Measurements from ENCODE around the gene SLC2A13.

SLC2A13 gene

GRCh38 chr12:39835517-39836489 lies 270.1 kb downstream of the SLC2A13 start:
- Histone ChIP-seq H3K27ac (ENCODE audit: insufficient read depth, low read length, poor library complexity, severe bottlenecking) (no peak overlapping the region), H3K36me3 (ENCODE audit: control insufficient read depth, insufficient read depth, low read length) (no peaks in the 10 kb centered on the region), H3K4me1 (ENCODE audit: control insufficient read depth, insufficient read depth, low read length, poor library complexity, severe bottlenecking) (no peaks in the 10 kb centered on the region), H3K4me3 (ENCODE audit: insufficient read depth, low read depth, low read length, poor library complexity, severe bottlenecking) (no peak overlapping the region), H3K9me3 (ENCODE audit: control insufficient read depth, low read length) (no peaks in the 10 kb centered on the region), H3K27me3 (replicated peaks; ENCODE audit: control insufficient read depth, insufficient read depth, low read length, poor library complexity, severe bottlenecking) (no peaks in the 10 kb centered on the region)
- DNase-seq = no peak

GRCh38 chr12:39831587-39832315 lies 274.1 kb downstream of the SLC2A13 start:
- H3K9me3 ChIP-seq (ENCODE audit: control insufficient read depth, low read length) = no peaks in the 10 kb centered on the region
- DNase-seq = no peak
- H3K36me3 ChIP-seq (ENCODE audit: control insufficient read depth, insufficient read depth, low read length) = no peaks in the 10 kb centered on the region
- no peak overlapping the region for H3K27ac ChIP-seq (ENCODE audit: insufficient read depth, low read length, poor library complexity, severe bottlenecking)
- no peaks in the 10 kb centered on the region for H3K4me1 ChIP-seq (ENCODE audit: control insufficient read depth, insufficient read depth, low read length, poor library complexity, severe bottlenecking)
- no peak overlapping the region for H3K4me3 ChIP-seq (ENCODE audit: insufficient read depth, low read depth, low read length, poor library complexity, severe bottlenecking)
- H3K27me3 ChIP-seq (replicated peaks; ENCODE audit: control insufficient read depth, insufficient read depth, low read length, poor library complexity, severe bottlenecking) = no peaks in the 10 kb centered on the region

- no peak for DNase-seq
- H3K36me3 ChIP-seq (ENCODE audit: control insufficient read depth, insufficient read depth, low read length) = no peaks in the 10 kb centered on the region
- H3K27ac ChIP-seq (ENCODE audit: insufficient read depth, low read length, poor library complexity, severe bottlenecking) = no peak overlapping the region
- no peaks in the 10 kb centered on the region for H3K9me3 ChIP-seq (ENCODE audit: control insufficient read depth, low read length)
- H3K4me1 ChIP-seq (ENCODE audit: control insufficient read depth, insufficient read depth, low read length, poor library complexity, severe bottlenecking) = no peaks in the 10 kb centered on the region
- H3K27me3 ChIP-seq (replicated peaks; ENCODE audit: control insufficient read depth, insufficient read depth, low read length, poor library complexity, severe bottlenecking) = no peaks in the 10 kb centered on the region
- no peak overlapping the region for H3K4me3 ChIP-seq (ENCODE audit: insufficient read depth, low read depth, low read length, poor library complexity, severe bottlenecking)
These were observed 274.9 kb downstream of the SLC2A13 start for GRCh38 chr12:39830852-39831520.

GRCh38 chr12:39830171-39830570 lies 275.7 kb downstream of the SLC2A13 start:
- H3K27me3 ChIP-seq (replicated peaks; ENCODE audit: control insufficient read depth, insufficient read depth, low read length, poor library complexity, severe bottlenecking) = no peaks in the 10 kb centered on the region
- H3K36me3 ChIP-seq (ENCODE audit: control insufficient read depth, insufficient read depth, low read length) = no peaks in the 10 kb centered on the region
- no peak overlapping the region for H3K4me3 ChIP-seq (ENCODE audit: insufficient read depth, low read depth, low read length, poor library complexity, severe bottlenecking)
- H3K4me1 ChIP-seq (ENCODE audit: control insufficient read depth, insufficient read depth, low read length, poor library complexity, severe bottlenecking) = no peaks in the 10 kb centered on the region
- H3K27ac ChIP-seq (ENCODE audit: insufficient read depth, low read length, poor library complexity, severe bottlenecking) = no peak overlapping the region
- H3K9me3 ChIP-seq (ENCODE audit: control insufficient read depth, low read length) = no peaks in the 10 kb centered on the region
- no peak for DNase-seq

GRCh38 chr12:39824505-39825212 lies 281.2 kb downstream of the SLC2A13 start:
- Histone ChIP-seq H3K9me3 (ENCODE audit: control insufficient read depth, low read length) (no peaks in the 10 kb centered on the region), H3K36me3 (ENCODE audit: control insufficient read depth, insufficient read depth, low read length) (no peaks in the 10 kb centered on the region)
- no peak for DNase-seq

GRCh38 chr12:39816671-39817185 lies 289.2 kb downstream of the SLC2A13 start:
- Histone ChIP-seq H3K36me3 (ENCODE audit: control insufficient read depth, insufficient read depth, low read length) (no peaks in the 10 kb centered on the region), H3K27me3 (replicated peaks; ENCODE audit: control insufficient read depth, insufficient read depth, low read length, poor library complexity, severe bottlenecking) (no peaks in the 10 kb centered on the region), H3K9me3 (ENCODE audit: control insufficient read depth, low read length) (no peaks in the 10 kb centered on the region), H3K4me3 (ENCODE audit: insufficient read depth, low read depth, low read length, poor library complexity, severe bottlenecking) (no peak overlapping the region), H3K4me1 (ENCODE audit: control insufficient read depth, insufficient read depth, low read length, poor library complexity, severe bottlenecking) (no peaks in the 10 kb centered on the region), H3K27ac (ENCODE audit: insufficient read depth, low read length, poor library complexity, severe bottlenecking) (no peak overlapping the region)
- no peak for DNase-seq

More at GRCh38 chr12:39824505-39825212, 281.2 kb downstream of the SLC2A13 start:
- Histone ChIP-seq H3K4me1 (ENCODE audit: control insufficient read depth, insufficient read depth, low read length, poor library complexity, severe bottlenecking) (no peaks in the 10 kb centered on the region), H3K27me3 (replicated peaks; ENCODE audit: control insufficient read depth, insufficient read depth, low read length, poor library complexity, severe bottlenecking) (no peaks in the 10 kb centered on the region), H3K4me3 (ENCODE audit: insufficient read depth, low read depth, low read length, poor library complexity, severe bottlenecking) (no peak overlapping the region), H3K27ac (ENCODE audit: insufficient read depth, low read length, poor library complexity, severe bottlenecking) (no peak overlapping the region)

GRCh38 chr12:39815746-39816145 lies 290.1 kb downstream of the SLC2A13 start:
- Histone ChIP-seq H3K9me3 (ENCODE audit: control insufficient read depth, low read length) (no peaks in the 10 kb centered on the region), H3K4me1 (ENCODE audit: control insufficient read depth, insufficient read depth, low read length, poor library complexity, severe bottlenecking) (no peaks in the 10 kb centered on the region), H3K4me3 (ENCODE audit: insufficient read depth, low read depth, low read length, poor library complexity, severe bottlenecking) (no peak overlapping the region), H3K27me3 (replicated peaks; ENCODE audit: control insufficient read depth, insufficient read depth, low read length, poor library complexity, severe bottlenecking) (no peaks in the 10 kb centered on the region), H3K36me3 (ENCODE audit: control insufficient read depth, insufficient read depth, low read length) (no peaks in the 10 kb centered on the region), H3K27ac (ENCODE audit: insufficient read depth, low read length, poor library complexity, severe bottlenecking) (no peak overlapping the region)
- no peak for DNase-seq

- H3K36me3 ChIP-seq (ENCODE audit: control insufficient read depth, insufficient read depth, low read length) = no peaks in the 10 kb centered on the region
- H3K27ac ChIP-seq (ENCODE audit: insufficient read depth, low read length, poor library complexity, severe bottlenecking) = no peak overlapping the region
- H3K27me3 ChIP-seq (replicated peaks; ENCODE audit: control insufficient read depth, insufficient read depth, low read length, poor library complexity, severe bottlenecking) = no peaks in the 10 kb centered on the region
- no peaks in the 10 kb centered on the region for H3K9me3 ChIP-seq (ENCODE audit: control insufficient read depth, low read length)
- DNase-seq = no peak
- H3K4me3 ChIP-seq (ENCODE audit: insufficient read depth, low read depth, low read length, poor library complexity, severe bottlenecking) = no peak overlapping the region
- no peaks in the 10 kb centered on the region for H3K4me1 ChIP-seq (ENCODE audit: control insufficient read depth, insufficient read depth, low read length, poor library complexity, severe bottlenecking)
These were observed 291.3 kb downstream of the SLC2A13 start for GRCh38 chr12:39814626-39815025.

GRCh38 chr12:39813776-39814175 lies 292.1 kb downstream of the SLC2A13 start:
- Histone ChIP-seq H3K9me3 (ENCODE audit: control insufficient read depth, low read length) (no peaks in the 10 kb centered on the region), H3K27ac (ENCODE audit: insufficient read depth, low read length, poor library complexity, severe bottlenecking) (no peak overlapping the region), H3K4me1 (ENCODE audit: control insufficient read depth, insufficient read depth, low read length, poor library complexity, severe bottlenecking) (no peaks in the 10 kb centered on the region), H3K36me3 (ENCODE audit: control insufficient read depth, insufficient read depth, low read length) (no peaks in the 10 kb centered on the region), H3K4me3 (ENCODE audit: insufficient read depth, low read depth, low read length, poor library complexity, severe bottlenecking) (no peak overlapping the region), H3K27me3 (replicated peaks; ENCODE audit: control insufficient read depth, insufficient read depth, low read length, poor library complexity, severe bottlenecking) (no peaks in the 10 kb centered on the region)
- DNase-seq = no peak
